ENCODE measurements around the gene TBX3. TPM values are rescaled to one million over a fixed set of nuclear protein-coding genes. Genes with fewer than 3 reads are reported as not detected.

Gene TBX3
- total RNA-seq, 1 experiment from 2014 or later: not detected

GRCh38 chr12:114698566-114699163 lies 14.7 kb upstream of the TBX3 start:
- Histone ChIP-seq H3K27me3 (ENCODE audit: low read length) (no peaks in the 10 kb centered on the region), H3K27ac (ENCODE audit: low read length) (no peak overlapping the region), H4K20me1 (ENCODE audit: insufficient read depth, low read depth, low read length) (no peaks in the 10 kb centered on the region), H2AFZ (ENCODE audit: low read length) (no peak overlapping the region), H3K9me2 (replicated peaks; ENCODE audit: insufficient read depth, low read length) (no peaks in the 10 kb centered on the region), H3K9me3 (ENCODE audit: low read length) (no peaks in the 10 kb centered on the region), H3K79me2 (ENCODE audit: low read length) (no peaks in the 10 kb centered on the region), H3K4me2 (ENCODE audit: low read depth, low read length, poor library complexity, severe bottlenecking) (no peak overlapping the region), H3K9ac (ENCODE audit: low read length) (no peak overlapping the region), H3K4me3 (ENCODE audit: low read length) (no peak overlapping the region), H3K36me3 (ENCODE audit: insufficient read depth, low read length) (no peaks in the 10 kb centered on the region), H3K4me1 (ENCODE audit: low read length) (no peaks in the 10 kb centered on the region)
- DNase-seq: no peak

GRCh38 chr12:114697741-114698565 lies 14.0 kb upstream of the TBX3 start:
- no peaks in the 10 kb centered on the region for H3K27me3 ChIP-seq (ENCODE audit: low read length)
- H3K4me3 ChIP-seq (ENCODE audit: low read length): no peak overlapping the region
- no peak for DNase-seq
- H3K4me1 ChIP-seq (ENCODE audit: low read length): no peaks in the 10 kb centered on the region
- no peak overlapping the region for H3K9ac ChIP-seq (ENCODE audit: low read length)
- H3K9me3 ChIP-seq (ENCODE audit: low read length): no peaks in the 10 kb centered on the region
- H3K36me3 ChIP-seq (ENCODE audit: insufficient read depth, low read length): no peaks in the 10 kb centered on the region
- H3K27ac ChIP-seq (ENCODE audit: low read length): no peak overlapping the region
- H3K79me2 ChIP-seq (ENCODE audit: low read length): no peaks in the 10 kb centered on the region
- no peaks in the 10 kb centered on the region for H3K9me2 ChIP-seq (replicated peaks; ENCODE audit: insufficient read depth, low read length)
- no peak overlapping the region for H3K4me2 ChIP-seq (ENCODE audit: low read depth, low read length, poor library complexity, severe bottlenecking)
- H2AFZ ChIP-seq (ENCODE audit: low read length): no peak overlapping the region
- H4K20me1 ChIP-seq (ENCODE audit: insufficient read depth, low read depth, low read length): no peaks in the 10 kb centered on the region

GRCh38 chr12:114697243-114697716 lies 13.3 kb upstream of the TBX3 start:
- Histone ChIP-seq H3K27me3 (ENCODE audit: low read length) (no peaks in the 10 kb centered on the region), H3K36me3 (ENCODE audit: insufficient read depth, low read length) (no peaks in the 10 kb centered on the region), H3K4me1 (ENCODE audit: low read length) (no peaks in the 10 kb centered on the region), H3K4me2 (ENCODE audit: low read depth, low read length, poor library complexity, severe bottlenecking) (no peak overlapping the region), H4K20me1 (ENCODE audit: insufficient read depth, low read depth, low read length) (no peaks in the 10 kb centered on the region), H3K9me2 (replicated peaks; ENCODE audit: insufficient read depth, low read length) (no peaks in the 10 kb centered on the region), H2AFZ (ENCODE audit: low read length) (no peak overlapping the region), H3K27ac (ENCODE audit: low read length) (no peak overlapping the region), H3K9ac (ENCODE audit: low read length) (no peak overlapping the region), H3K4me3 (ENCODE audit: low read length) (no peak overlapping the region), H3K79me2 (ENCODE audit: low read length) (no peaks in the 10 kb centered on the region), H3K9me3 (ENCODE audit: low read length) (no peaks in the 10 kb centered on the region)
- DNase-seq: no peak

- Histone ChIP-seq H3K9me3 (ENCODE audit: low read length) (no peaks in the 10 kb centered on the region), H3K27me3 (ENCODE audit: low read length) (no peaks in the 10 kb centered on the region)
- DNase-seq: no peak
Observed at GRCh38 chr12:114696443-114697242, 12.7 kb upstream of the TBX3 start.

GRCh38 chr12:114695305-114695592 lies 11.3 kb upstream of the TBX3 start:
- no peaks in the 10 kb centered on the region for H3K79me2 ChIP-seq (ENCODE audit: low read length)
- no peaks in the 10 kb centered on the region for H3K4me1 ChIP-seq (ENCODE audit: low read length)
- no peaks in the 10 kb centered on the region for H3K36me3 ChIP-seq (ENCODE audit: insufficient read depth, low read length)
- H3K9me3 ChIP-seq (ENCODE audit: low read length): no peaks in the 10 kb centered on the region
- no peak overlapping the region for H2AFZ ChIP-seq (ENCODE audit: low read length)
- no peak overlapping the region for H3K4me2 ChIP-seq (ENCODE audit: low read depth, low read length, poor library complexity, severe bottlenecking)
- no peaks in the 10 kb centered on the region for H4K20me1 ChIP-seq (ENCODE audit: insufficient read depth, low read depth, low read length)
- no peaks in the 10 kb centered on the region for H3K27me3 ChIP-seq (ENCODE audit: low read length)
- DNase-seq: no peak
- H3K27ac ChIP-seq (ENCODE audit: low read length): no peak overlapping the region
- H3K9ac ChIP-seq (ENCODE audit: low read length): no peak overlapping the region
- H3K4me3 ChIP-seq (ENCODE audit: low read length): no peak overlapping the region
- H3K9me2 ChIP-seq (replicated peaks; ENCODE audit: insufficient read depth, low read length): no peaks in the 10 kb centered on the region

More at GRCh38 chr12:114696443-114697242, 12.7 kb upstream of the TBX3 start:
- H2AFZ ChIP-seq (ENCODE audit: low read length): no peak overlapping the region
- no peak overlapping the region for H3K4me2 ChIP-seq (ENCODE audit: low read depth, low read length, poor library complexity, severe bottlenecking)
- no peaks in the 10 kb centered on the region for H3K36me3 ChIP-seq (ENCODE audit: insufficient read depth, low read length)
- H3K4me1 ChIP-seq (ENCODE audit: low read length): no peaks in the 10 kb centered on the region
- H3K27ac ChIP-seq (ENCODE audit: low read length): no peak overlapping the region
- H3K79me2 ChIP-seq (ENCODE audit: low read length): no peaks in the 10 kb centered on the region
- H3K9me2 ChIP-seq (replicated peaks; ENCODE audit: insufficient read depth, low read length): no peaks in the 10 kb centered on the region
- H4K20me1 ChIP-seq (ENCODE audit: insufficient read depth, low read depth, low read length): no peaks in the 10 kb centered on the region
- no peak overlapping the region for H3K9ac ChIP-seq (ENCODE audit: low read length)
- no peak overlapping the region for H3K4me3 ChIP-seq (ENCODE audit: low read length)

GRCh38 chr12:114694436-114695304 lies 10.7 kb upstream of the TBX3 start:
- Histone ChIP-seq H3K36me3 (ENCODE audit: insufficient read depth, low read length) (no peaks in the 10 kb centered on the region), H2AFZ (ENCODE audit: low read length) (no peak overlapping the region), H3K9ac (ENCODE audit: low read length) (no peak overlapping the region), H3K79me2 (ENCODE audit: low read length) (no peaks in the 10 kb centered on the region), H3K4me1 (ENCODE audit: low read length) (no peaks in the 10 kb centered on the region), H3K4me2 (ENCODE audit: low read depth, low read length, poor library complexity, severe bottlenecking) (no peak overlapping the region), H3K9me3 (ENCODE audit: low read length) (no peaks in the 10 kb centered on the region), H3K27ac (ENCODE audit: low read length) (no peak overlapping the region), H3K9me2 (replicated peaks; ENCODE audit: insufficient read depth, low read length) (no peaks in the 10 kb centered on the region), H4K20me1 (ENCODE audit: insufficient read depth, low read depth, low read length) (no peaks in the 10 kb centered on the region), H3K4me3 (ENCODE audit: low read length) (no peak overlapping the region), H3K27me3 (ENCODE audit: low read length) (no peaks in the 10 kb centered on the region)
- DNase-seq: no peak

GRCh38 chr12:114693532-114693931 lies 9.6 kb upstream of the TBX3 start:
- Histone ChIP-seq H3K9me3 (ENCODE audit: low read length) (no peaks in the 10 kb centered on the region), H3K4me1 (ENCODE audit: low read length) (no peaks in the 10 kb centered on the region), H2AFZ (ENCODE audit: low read length) (no peak overlapping the region), H3K9ac (ENCODE audit: low read length) (no peak overlapping the region), H3K36me3 (ENCODE audit: insufficient read depth, low read length) (no peaks in the 10 kb centered on the region), H3K4me3 (ENCODE audit: low read length) (no peak overlapping the region), H3K9me2 (replicated peaks; ENCODE audit: insufficient read depth, low read length) (no peaks in the 10 kb centered on the region), H3K79me2 (ENCODE audit: low read length) (no peaks in the 10 kb centered on the region), H3K27me3 (ENCODE audit: low read length) (no peaks in the 10 kb centered on the region), H3K27ac (ENCODE audit: low read length) (no peak overlapping the region), H3K4me2 (ENCODE audit: low read depth, low read length, poor library complexity, severe bottlenecking) (no peak overlapping the region), H4K20me1 (ENCODE audit: insufficient read depth, low read depth, low read length) (no peaks in the 10 kb centered on the region)
- no peak for DNase-seq
